ENCODE results near the gene LRRN2. TPM values are rescaled to one million over a fixed set of nuclear protein-coding genes. Genes with fewer than 3 reads are reported as not detected.
A peak's percentile ranks its signal among the peaks of the same experiment; 100 is the strongest.

Gene LRRN2
- total and polyA plus RNA-seq, 2 of the 8 experiments (the other 6 are each of a cell fraction or from before 2014, with no cell fraction given), result 1.8 to 2.3 TPM

DNA sequence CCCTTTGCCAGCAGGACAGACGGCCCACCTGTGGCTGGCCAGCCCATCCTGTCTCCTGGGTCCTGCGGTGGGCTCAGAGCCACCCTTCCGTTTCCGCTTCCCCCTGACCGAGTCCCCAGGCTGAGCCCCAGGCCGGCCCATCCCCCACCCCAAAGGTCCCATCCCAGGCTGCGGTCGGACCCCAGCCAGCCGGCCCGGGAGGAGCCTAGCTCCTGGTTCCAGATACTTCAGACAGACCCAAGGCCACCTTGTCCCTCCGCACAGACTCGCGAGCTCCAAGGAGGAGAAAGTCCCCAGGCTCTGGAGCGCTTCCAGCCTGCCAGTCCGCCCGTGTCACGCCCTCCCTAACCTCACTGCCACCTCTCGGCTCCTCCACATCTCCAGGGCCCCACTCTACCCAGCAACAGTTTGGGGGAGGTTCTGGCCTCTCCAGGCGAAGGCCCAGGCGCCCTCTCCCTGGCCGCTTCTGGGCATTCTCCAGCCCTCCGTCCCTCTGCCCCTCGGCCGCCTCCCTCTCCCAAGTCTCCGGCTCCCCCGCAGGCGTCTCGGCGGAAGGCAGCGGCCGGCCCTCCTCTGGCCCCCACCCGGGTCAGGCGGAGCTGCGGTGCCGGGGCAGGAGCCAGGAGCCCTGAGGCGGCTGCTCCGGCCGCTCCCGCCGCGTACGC is 835 bp downstream of the LRRN2 start:
- POLR2A ChIA-PET (ENCODE audit: partially characterized antibody), result interaction anchor here (0.6 to 1.3 kb wide), 5 partner anchors 9 to 36 kb away, joined by 3 to 5 read pairs (median 3); no protein-coding TSS in a partner anchor
- Histone ChIP-seq H4K91ac (replicated peaks; ENCODE audit: insufficient read length, low read length) (no peak overlapping the region), H3K36me3 (ENCODE audit: control insufficient read depth in 2 of 4, insufficient read depth in 4 of 4, low read length in 3 of 4) (no peaks in the 10 kb centered on the region; a peak in 1 of 8 replicates), H3K4me2 (ENCODE audit: insufficient read depth in 1 of 2, low read depth in 2 of 2, low read length in 2 of 2) (peak overlapping the region; percentile 92 to 95), H3K23ac (ENCODE audit: insufficient read length) (no peak overlapping the region), H2BK5ac (ENCODE audit: low read depth, low read length) (no peak overlapping the region), H2BK20ac (ENCODE audit: low read length) (no peak overlapping the region), H2AK5ac (ENCODE audit: low read depth, low read length) (no peak overlapping the region), H3K27me3 (replicated peaks in 1 of 4; ENCODE audit: control insufficient read depth in 3 of 4, extremely low read depth in 1 of 4, insufficient read depth in 3 of 4, low read length in 3 of 4) (peaks cover 13 to 50% (median 44%) of the 10 kb centered on the region in 4 experiments), H3K79me1 (ENCODE audit: low read depth, low read length) (no peaks in the 10 kb centered on the region), H3K23me2 (ENCODE audit: low read depth, low read length) (peaks cover 19% of the 10 kb centered on the region; the same call in 1 of the 2 replicates), H4K5ac (ENCODE audit: insufficient read length, low read depth, low read length) (no peak overlapping the region), H4K8ac (ENCODE audit: extremely low read depth, insufficient read depth, low read length) (0 out of 2 replicates have a peak overlapping the region, but pooled peaks have one; percentile 43), H3K9ac (replicated peaks in 1 of 4; ENCODE audit: extremely low read depth in 1 of 4, low read depth in 3 of 4, low read length in 3 of 4) (peak overlapping the region in 2 of 4 experiments; percentile 13 to 40; a peak in 2 of 7 replicates), H3K4ac (replicated peaks; ENCODE audit: insufficient read length, low read depth, low read length) (no peak overlapping the region), H3K14ac (ENCODE audit: insufficient read length) (no peak overlapping the region), H3K4me1 (replicated peaks in 1 of 4; ENCODE audit: control insufficient read depth in 3 of 4, insufficient read depth in 4 of 4, low read length in 3 of 4) (peaks cover 0 to 12% (median 7%) of the 10 kb centered on the region in 4 experiments; a peak in 6 of 7 replicates), H2BK120ac (replicated peaks; ENCODE audit: low read depth, low read length) (no peak overlapping the region), H2BK12ac (ENCODE audit: low read depth, low read length) (no peak overlapping the region), H3K18ac (ENCODE audit: extremely low read depth, low read length) (0 out of 2 replicates have a peak overlapping the region, but pooled peaks have one; percentile 68), H3K4me3 (ENCODE audit: extremely low read depth in 1 of 4, insufficient read depth in 2 of 4, low read depth in 3 of 4, low read length in 4 of 4) (peak overlapping the region; percentile 43 to 66 (median 60)), H3K27ac (ENCODE audit: low read depth, low read length) (no peak overlapping the region), H3K56ac (replicated peaks; ENCODE audit: insufficient read length, low read depth, low read length) (no peak overlapping the region), H4K20me1 (replicated peaks in 1 of 2; ENCODE audit: control insufficient read depth in 1 of 2, insufficient read depth in 2 of 2, low read length in 2 of 2) (peaks cover 0 to 2% of the 10 kb centered on the region in 2 experiments), H3K9me3 (ENCODE audit: insufficient read depth in 2 of 2, low read depth in 1 of 2, low read length in 1 of 2) (no peaks in the 10 kb centered on the region), H2BK15ac (ENCODE audit: low read length) (no peak overlapping the region; the same call in 1 of the 2 replicates), H2AFZ (ENCODE audit: low read length) (peak overlapping the region; percentile 81), H3K79me2 (ENCODE audit: control insufficient read depth in 1 of 2, insufficient read depth in 2 of 2, low read length in 2 of 2) (no peaks in the 10 kb centered on the region)
- DNase-seq (ENCODE audit: low read depth in 1 of 2, low spot score in 2 of 2) (peak in 1 of 2 experiments; percentile 74), FAIRE-seq (no peak)
- WGBS, 2 experiments (ENCODE audit: extremely low coverage in 1 of 2, insufficient coverage in 1 of 2, insufficient read length in 1 of 2, insufficient replicate concordance in 2 of 2, low coverage in 1 of 2, low lambda C conversion rate in 2 of 2, missing lambda C conversion rate in 1 of 2), result 5% methylated on average over 29 of the region's 42 CpGs; no CpG with 5 or more reads in 1 of the 2 experiments
- CTCF ChIA-PET (ENCODE audit: partially characterized antibody), result interaction anchor here (0.6 to 6.1 kb wide), 16 partner anchors 11 to 1818 kb away, joined by 3 to 44 read pairs (median 4); no protein-coding TSS in a partner anchor
- TF ChIP-seq GABPA (IDR thresholded peaks at IDR 0.05; ENCODE audit: borderline replicate concordance, insufficient read depth, low read length) (peak; percentile 35; the same call in 1 of the 2 replicates), SP2 (IDR thresholded peaks at IDR 0.05; ENCODE audit: low read length) (no peak), BACH1 (IDR thresholded peaks at IDR 0.05; ENCODE audit: low read length) (peak; percentile 6; the same call in 1 of the 2 replicates), SP4 (IDR thresholded peaks at IDR 0.05; ENCODE audit: low read length) (no peak), ASH2L (IDR thresholded peaks at IDR 0.05; ENCODE audit: low read length) (peak; percentile 12), CHD2 (IDR thresholded peaks at IDR 0.05; ENCODE audit: low read length) (no peak), CEBPB (IDR thresholded peaks at IDR 0.05; ENCODE audit: low read depth, low read length) (no peak), USF2 (IDR thresholded peaks at IDR 0.05; ENCODE audit: low read length) (no peak), SIX5 (IDR thresholded peaks at IDR 0.05; ENCODE audit: low read depth, low read length) (no peak), CTBP2 (IDR thresholded peaks at IDR 0.05; ENCODE audit: borderline replicate concordance, insufficient read depth, insufficient read length, low read length) (no peak), SAP30 (IDR thresholded peaks at IDR 0.05; ENCODE audit: insufficient read depth, insufficient replicate concordance, low read length) (no peak)
